Stimulated activated naive B cell treated with anti-CD40 and anti-IgM and Interleukin-4, amounts not matched to agents 10 μg/mL and 1 μg/mL and 100 μg/mL, for 72 hours (primary cell): ENCODE measurements around the gene JAK3.

Source experiments
- ATAC-seq, 2 donors: fragments of 150-1000 bp; cut with Tn5 transposase; replicated peaks; 2 replicates each; pipeline ENCODE4 v1.10.0; 2021; ENCODE audit warnings: moderate library complexity in 1 of 2
- DNase-seq: peaks from one replicate; pipeline ENCODE4 v3.0.0; 2021
- H3K27ac Mint-ChIP-seq: one replicate; pipeline ENCODE4 v1.8.0; 2022; ENCODE audit warnings: mild to moderate bottlenecking, mixed read lengths
- H3K27me3 Mint-ChIP-seq, 2 donors: one replicate each; pipeline ENCODE4 v1.8.0; 2022; ENCODE audit warnings: mixed read lengths in 2 of 2
- H3K36me3 Mint-ChIP-seq, 2 donors: one replicate each; pipeline ENCODE4 v1.8.0; 2022; ENCODE audit warnings: mixed read lengths in 2 of 2, mild to moderate bottlenecking in 1 of 2
- H3K4me1 Mint-ChIP-seq, 2 donors: one replicate each; pipeline ENCODE4 v1.8.0; 2022; ENCODE audit warnings: mixed read lengths in 2 of 2, mild to moderate bottlenecking in 1 of 2
- H3K4me3 Mint-ChIP-seq, 2 donors: one replicate each; pipeline ENCODE4 v1.8.0; 2022; ENCODE audit warnings: mild to moderate bottlenecking in 2 of 2, mixed read lengths in 2 of 2, moderate library complexity in 1 of 2
- H3K9me3 Mint-ChIP-seq, 2 donors: one replicate each; pipeline ENCODE4 v1.8.0; 2022; ENCODE audit warnings: mixed read lengths in 2 of 2, mild to moderate bottlenecking in 1 of 2

Gene JAK3

GRCh38 chr19:17872251-17873001 is 24.6 kb upstream of the JAK3 start:
- Mint-ChIP-seq H3K36me3 (peaks cover 0 to 2% of the 10 kb centered on the region in 2 donors), H3K4me1 (peaks cover 3 to 25% of the 10 kb centered on the region in 2 donors), H3K4me3 (peak overlapping the region; percentile 57 to 59), H3K27ac (peak overlapping the region; percentile 69), H3K27me3 (peaks cover 11 to 29% of the 10 kb centered on the region in 2 donors), H3K9me3 (no peaks in the 10 kb centered on the region)
- DNase-seq: no peak
- ATAC-seq: peak; percentile 10 to 23

- H3K27me3 Mint-ChIP-seq: peaks cover 11 to 29% of the 10 kb centered on the region in 2 donors
- ATAC-seq (peak; percentile 18 to 33), DNase-seq (no peak)
- H3K36me3 Mint-ChIP-seq: peaks cover 0 to 2% of the 10 kb centered on the region in 2 donors
- no peaks in the 10 kb centered on the region for H3K9me3 Mint-ChIP-seq
- peaks cover 3 to 25% of the 10 kb centered on the region in 2 donors for H3K4me1 Mint-ChIP-seq
- H3K4me3 Mint-ChIP-seq: peak within 1 kb of the TSS; percentile 57 to 65
- H3K27ac Mint-ChIP-seq: peak within 1 kb of the TSS; percentile 69
Observed at GRCh38 chr19:17871878-17872250, 24.1 kb upstream of the JAK3 start, which contains the start of gene SLC5A5. SLC5A5 (plus strand) TSS chr19:17871945; CDS start chr19:17872320, 375 bp downstream.

GRCh38 chr19:17871032-17871877 is 23.5 kb upstream of the JAK3 start:
- ATAC-seq (no peak), DNase-seq (no peak)
- Mint-ChIP-seq H3K36me3 (peaks cover 2 to 4% of the 10 kb centered on the region in 2 donors), H3K27me3 (peaks cover 11 to 29% of the 10 kb centered on the region in 2 donors), H3K4me1 (peaks cover 5 to 25% of the 10 kb centered on the region in 2 donors), H3K4me3 (peak overlapping the region; percentile 57 to 65), H3K27ac (no peak overlapping the region), H3K9me3 (no peaks in the 10 kb centered on the region)

GRCh38 chr19:17869114-17869608 is 21.4 kb upstream of the JAK3 start:
- no peak for DNase-seq

GRCh38 chr19:17868669-17869068 is 20.9 kb upstream of the JAK3 start:
- peak overlapping the region; percentile 40 for H3K27ac Mint-ChIP-seq
- H3K4me3 Mint-ChIP-seq: no peak overlapping the region

More at GRCh38 chr19:17869114-17869608, 21.4 kb upstream of the JAK3 start:
- peaks cover 11 to 23% of the 10 kb centered on the region in 2 donors for H3K27me3 Mint-ChIP-seq
- H3K9me3 Mint-ChIP-seq: no peaks in the 10 kb centered on the region
- H3K36me3 Mint-ChIP-seq: peaks cover 2 to 23% of the 10 kb centered on the region in 2 donors
- no peak for ATAC-seq
- H3K4me3 Mint-ChIP-seq: no peak overlapping the region
- H3K4me1 Mint-ChIP-seq: peaks cover 8 to 25% of the 10 kb centered on the region in 2 donors
- peak overlapping the region; percentile 40 for H3K27ac Mint-ChIP-seq

GRCh38 chr19:17866964-17867486 is 19.2 kb upstream of the JAK3 start:
- no peak for DNase-seq
- H3K27ac Mint-ChIP-seq: no peak overlapping the region

More at GRCh38 chr19:17868669-17869068, 20.9 kb upstream of the JAK3 start:
- no peak for DNase-seq
- peaks cover 11 to 27% of the 10 kb centered on the region in 2 donors for H3K4me1 Mint-ChIP-seq
- no peak for ATAC-seq
- no peaks in the 10 kb centered on the region for H3K9me3 Mint-ChIP-seq
- H3K36me3 Mint-ChIP-seq: peaks cover 6 to 28% of the 10 kb centered on the region in 2 donors
- peaks cover 11 to 23% of the 10 kb centered on the region in 2 donors for H3K27me3 Mint-ChIP-seq

GRCh38 chr19:17866312-17866963 is 18.7 kb upstream of the JAK3 start:
- ATAC-seq: no peak
- Mint-ChIP-seq H3K4me1 (peaks cover 18 to 32% of the 10 kb centered on the region in 2 donors), H3K9me3 (no peaks in the 10 kb centered on the region), H3K36me3 (peaks cover 23 to 49% of the 10 kb centered on the region in 2 donors), H3K27me3 (peaks cover 6 to 10% of the 10 kb centered on the region in 2 donors), H3K4me3 (peak overlapping the region; percentile 11 to 25), H3K27ac (peak overlapping the region; percentile 81)
- no peak for DNase-seq

More at GRCh38 chr19:17866964-17867486, 19.2 kb upstream of the JAK3 start:
- no peak for ATAC-seq
- Mint-ChIP-seq H3K9me3 (no peaks in the 10 kb centered on the region), H3K4me3 (no peak overlapping the region), H3K36me3 (peaks cover 17 to 43% of the 10 kb centered on the region in 2 donors), H3K27me3 (peaks cover 11 to 16% of the 10 kb centered on the region in 2 donors), H3K4me1 (peaks cover 16 to 31% of the 10 kb centered on the region in 2 donors)

- H3K4me1 Mint-ChIP-seq: peaks cover 24 to 38% of the 10 kb centered on the region in 2 donors
- H3K36me3 Mint-ChIP-seq: peaks cover 31 to 57% of the 10 kb centered on the region in 2 donors
- peaks cover 1 to 2% of the 10 kb centered on the region in 2 donors for H3K27me3 Mint-ChIP-seq
- H3K27ac Mint-ChIP-seq: peak overlapping the region; percentile 81
- H3K4me3 Mint-ChIP-seq: peak overlapping the region; percentile 14 to 25
- no peak for DNase-seq
- peak; percentile 10 for ATAC-seq
- no peaks in the 10 kb centered on the region for H3K9me3 Mint-ChIP-seq
Observed at GRCh38 chr19:17865364-17866311, 17.9 kb upstream of the JAK3 start.

GRCh38 chr19:17863520-17864182 is 15.9 kb upstream of the JAK3 start:
- H3K36me3 Mint-ChIP-seq: peaks cover 42 to 70% of the 10 kb centered on the region in 2 donors
- ATAC-seq (no peak), DNase-seq (no peak)
- H3K9me3 Mint-ChIP-seq: no peaks in the 10 kb centered on the region
- peaks cover 31 to 45% of the 10 kb centered on the region in 2 donors for H3K4me1 Mint-ChIP-seq
- H3K27me3 Mint-ChIP-seq: no peaks in the 10 kb centered on the region
- H3K4me3 Mint-ChIP-seq: peak overlapping the region; percentile 8 to 45
- H3K27ac Mint-ChIP-seq: peak overlapping the region; percentile 100

GRCh38 chr19:17862711-17863519 is 15.1 kb upstream of the JAK3 start:
- no peaks in the 10 kb centered on the region for H3K9me3 Mint-ChIP-seq
- peaks cover 42 to 70% of the 10 kb centered on the region in 2 donors for H3K36me3 Mint-ChIP-seq
- peak in 1 of 2 donors; percentile 7 for ATAC-seq
- H3K4me1 Mint-ChIP-seq: peaks cover 31 to 45% of the 10 kb centered on the region in 2 donors
- H3K27ac Mint-ChIP-seq: peak overlapping the region; percentile 100
- peak; percentile 42 for DNase-seq
- no peaks in the 10 kb centered on the region for H3K27me3 Mint-ChIP-seq
- H3K4me3 Mint-ChIP-seq: peak overlapping the region; percentile 96 to 100

- no peak for ATAC-seq
- H3K27me3 Mint-ChIP-seq: no peaks in the 10 kb centered on the region
- DNase-seq: no peak
- no peaks in the 10 kb centered on the region for H3K9me3 Mint-ChIP-seq
- H3K27ac Mint-ChIP-seq: peak overlapping the region; percentile 100
- H3K4me1 Mint-ChIP-seq: peaks cover 31 to 45% of the 10 kb centered on the region in 2 donors
- peaks cover 42 to 70% of the 10 kb centered on the region in 2 donors for H3K36me3 Mint-ChIP-seq
- H3K4me3 Mint-ChIP-seq: peak overlapping the region; percentile 96 to 100
Observed at GRCh38 chr19:17861542-17862402, 14.0 kb upstream of the JAK3 start.
